Measurements from ENCODE around the gene LDHD.

The LDHD gene

DNA sequence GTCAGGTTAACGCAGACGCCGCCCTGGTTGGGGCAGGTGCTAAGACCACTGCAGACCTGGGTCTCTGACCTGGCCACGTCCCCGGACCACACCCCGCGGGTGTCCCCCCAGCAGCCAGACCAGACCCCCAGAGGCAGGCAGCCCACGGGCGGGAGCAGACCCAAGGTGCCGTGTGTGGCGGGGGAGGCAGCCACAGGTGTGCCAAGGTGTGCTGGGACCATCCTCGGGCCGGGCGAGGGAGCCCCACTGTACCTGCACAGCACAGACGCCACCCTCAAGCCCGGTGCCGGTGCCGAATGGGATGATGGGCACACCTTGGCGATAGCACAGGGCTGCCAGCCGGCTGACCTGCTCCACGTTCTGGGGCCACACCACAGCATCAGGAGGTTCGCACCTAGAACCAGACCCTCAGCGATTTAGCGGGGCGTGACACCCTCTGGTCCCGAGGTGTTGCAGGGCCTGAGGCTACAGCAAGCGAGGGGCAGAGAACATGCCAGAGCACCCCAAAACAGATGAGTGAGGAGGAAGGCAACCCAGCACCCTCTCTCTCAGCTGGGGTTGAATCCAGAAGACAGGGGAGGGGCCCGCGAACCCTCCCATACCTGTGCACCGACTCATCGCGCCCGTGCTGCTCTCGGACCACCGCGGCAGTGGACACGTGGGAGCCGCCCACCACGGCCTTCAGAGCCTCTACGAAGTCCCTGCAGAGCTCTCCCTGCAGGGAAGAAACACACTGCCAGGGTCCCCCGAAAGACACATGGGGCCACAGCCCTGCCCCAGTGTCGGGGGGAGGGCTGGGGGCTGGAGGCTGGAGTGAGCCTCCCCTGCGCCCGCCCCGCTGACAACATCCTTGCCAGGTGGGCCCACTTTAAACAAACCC is 1.4 kb downstream of the LDHD start:
- DNase-seq (ENCODE audit: low read depth in 2 of 2): no peak

DNA sequence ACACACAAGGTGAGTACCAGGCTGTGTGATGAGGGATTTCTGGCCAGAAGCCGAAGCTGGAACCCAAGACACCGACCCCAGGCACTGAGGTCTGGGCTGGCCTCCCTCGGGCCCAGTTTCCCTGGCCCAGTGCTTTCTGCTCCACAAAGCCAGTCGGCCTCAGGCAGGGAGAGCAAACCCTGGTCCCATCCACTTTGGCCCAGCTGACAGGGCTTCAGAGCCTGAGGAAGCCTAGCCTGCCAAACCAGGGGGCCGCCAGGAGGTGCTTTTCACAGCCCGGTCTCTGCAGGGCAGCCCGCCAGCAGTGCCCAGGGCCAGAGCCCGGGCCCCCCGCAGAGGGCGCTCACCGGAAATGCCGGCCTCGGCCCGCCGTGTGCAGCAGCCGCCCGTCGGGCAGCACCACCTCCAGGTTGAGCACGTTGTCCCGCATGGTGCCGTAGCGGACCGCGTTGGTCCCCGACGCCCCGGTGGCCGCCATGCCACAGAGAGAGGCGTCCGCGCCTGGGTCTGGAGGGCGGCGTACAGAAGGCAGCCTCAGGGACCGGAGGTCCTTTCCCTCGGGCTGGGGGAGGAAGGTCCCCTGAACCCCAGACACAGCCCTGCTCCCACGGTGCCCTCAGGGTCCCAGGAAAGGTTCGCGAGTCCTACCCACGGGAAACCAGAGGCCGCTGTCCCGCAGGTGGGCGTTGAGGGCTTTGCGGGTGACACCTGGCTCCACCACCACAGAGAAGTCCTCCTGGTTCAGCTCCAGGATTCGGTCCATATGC is 2.2 kb downstream of the LDHD start:
- DNase-seq (ENCODE audit: low read depth in 2 of 2): no peak

DNA sequence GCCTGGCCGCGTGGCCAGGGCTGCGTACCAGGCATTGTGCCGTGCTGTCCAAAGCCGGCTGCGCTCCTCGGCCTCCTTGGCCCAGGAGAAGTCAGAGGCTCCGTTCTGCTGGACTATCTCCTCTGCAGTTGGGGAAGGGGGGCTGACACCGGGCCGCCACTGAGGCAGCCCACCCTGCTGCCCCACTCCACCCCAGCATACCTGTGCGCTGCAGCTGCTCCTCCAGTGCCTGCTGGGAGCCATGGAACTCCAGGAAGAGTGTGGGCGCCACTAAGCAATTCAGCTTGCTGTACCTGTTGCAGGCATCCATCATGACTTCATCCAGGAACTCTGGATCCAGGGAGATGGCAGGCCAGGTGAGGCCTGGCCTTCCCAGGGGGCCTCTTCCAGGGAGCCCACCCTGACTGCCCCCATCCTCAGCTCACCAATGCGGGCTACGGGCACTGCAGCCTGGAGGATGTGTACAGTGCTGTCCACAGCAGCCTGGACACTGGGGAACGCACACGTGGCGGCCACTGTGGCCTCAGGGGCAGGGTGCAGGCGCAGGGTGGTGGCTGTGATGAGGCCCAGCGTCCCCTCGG is 2.9 kb downstream of the LDHD start:
- DNase-seq (ENCODE audit: low read depth in 2 of 2): no peak

DNA sequence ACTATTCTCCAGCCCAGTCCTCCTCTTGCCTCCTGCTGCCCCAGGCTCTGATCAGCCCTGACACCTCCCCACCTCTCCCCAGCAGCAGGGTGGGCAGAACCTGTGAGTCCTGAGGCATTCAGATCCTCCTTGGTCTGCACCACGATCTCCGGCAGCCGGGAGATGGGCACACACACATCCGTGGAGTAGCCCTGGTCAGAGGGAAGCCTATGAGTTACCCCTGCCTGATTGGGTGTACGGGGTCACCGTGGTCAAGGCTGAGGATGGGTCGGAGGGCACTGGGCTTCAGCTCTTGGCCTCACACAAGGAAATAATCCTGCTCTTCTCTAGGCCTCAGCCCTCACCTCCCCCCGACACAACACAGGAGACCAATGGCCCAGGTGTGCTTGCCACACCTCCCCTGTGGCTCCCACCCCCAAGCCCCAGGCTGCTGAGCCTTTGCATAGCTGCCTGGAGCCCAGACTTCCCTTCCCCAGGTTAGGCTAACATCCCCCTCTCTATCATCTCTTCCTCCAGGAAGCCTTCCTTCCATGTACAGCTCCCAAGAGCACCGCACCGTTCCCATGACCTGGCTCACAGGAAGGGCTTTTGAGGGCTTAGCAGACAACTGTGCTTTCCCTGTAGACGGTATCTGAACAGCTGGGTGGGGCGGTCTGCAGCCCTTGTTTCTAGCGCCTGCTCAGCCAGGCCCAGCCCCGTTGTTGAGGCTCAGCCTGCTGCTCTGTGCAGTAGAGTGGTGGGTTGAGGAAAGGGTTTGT is 3.7 kb downstream of the LDHD start:
- no peak for DNase-seq (ENCODE audit: low read depth in 2 of 2)

DNA sequence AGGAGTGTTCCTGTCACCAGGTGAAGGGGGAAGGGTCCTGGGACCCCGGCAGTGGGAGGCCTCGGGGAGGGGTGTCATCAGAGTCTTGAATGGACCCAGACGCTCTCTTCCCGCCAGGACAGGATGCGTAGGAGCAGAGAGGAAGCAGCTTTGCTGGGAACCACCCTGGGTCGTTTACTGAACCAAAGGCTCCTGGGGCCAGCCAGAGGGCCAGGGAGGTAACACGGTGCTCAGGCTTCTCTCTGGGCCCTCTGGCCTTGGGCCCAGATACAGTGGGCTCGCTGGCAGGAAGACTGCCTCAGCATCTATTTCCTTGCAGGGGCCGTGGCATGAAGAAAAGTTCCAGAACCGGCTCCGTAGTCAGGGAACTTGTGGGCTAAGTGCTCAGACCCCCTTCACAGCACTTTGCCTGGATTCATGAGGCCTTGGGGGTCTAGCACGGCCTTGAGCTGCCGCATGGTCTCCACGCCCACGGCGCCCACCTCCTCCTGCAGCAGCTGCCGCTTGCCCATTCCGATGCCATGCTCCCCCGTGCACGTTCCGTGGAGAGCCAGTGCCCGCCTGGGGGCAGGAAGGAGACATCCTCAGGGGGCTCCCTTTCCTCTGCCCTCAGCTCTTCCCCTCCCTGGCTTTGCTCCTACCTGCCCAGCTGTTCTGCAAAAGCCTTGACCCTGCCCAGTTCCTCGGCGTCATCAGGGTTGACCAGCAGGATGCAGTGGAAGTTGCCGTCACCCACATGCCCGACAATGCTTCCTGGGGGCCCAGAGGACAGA is 4.4 kb downstream of the LDHD start:
- no peak for DNase-seq (ENCODE audit: low read depth in 2 of 2)

DNA sequence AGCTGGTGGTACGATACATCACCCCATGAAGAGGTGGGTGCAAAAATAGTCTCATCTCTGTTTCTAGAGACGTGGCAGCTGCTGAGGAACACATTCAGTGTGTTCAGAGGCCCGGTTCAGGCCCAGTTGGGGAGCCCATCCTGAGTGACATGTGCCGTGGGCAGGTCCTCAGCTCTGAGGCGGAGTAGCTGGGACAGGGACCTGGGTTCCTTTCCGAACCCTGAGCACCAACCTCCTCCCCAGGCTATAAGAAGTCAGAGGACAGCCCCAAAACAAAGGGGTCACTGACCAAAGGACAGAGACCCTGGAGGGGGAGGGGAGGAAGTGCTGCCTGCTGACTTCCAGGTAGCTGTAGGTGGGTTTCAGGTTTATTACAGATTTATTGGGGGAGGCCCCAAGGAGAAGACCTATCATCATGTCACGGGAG is 5.1 kb downstream of the LDHD start:
- no peak for DNase-seq (ENCODE audit: low read depth in 2 of 2)

DNA sequence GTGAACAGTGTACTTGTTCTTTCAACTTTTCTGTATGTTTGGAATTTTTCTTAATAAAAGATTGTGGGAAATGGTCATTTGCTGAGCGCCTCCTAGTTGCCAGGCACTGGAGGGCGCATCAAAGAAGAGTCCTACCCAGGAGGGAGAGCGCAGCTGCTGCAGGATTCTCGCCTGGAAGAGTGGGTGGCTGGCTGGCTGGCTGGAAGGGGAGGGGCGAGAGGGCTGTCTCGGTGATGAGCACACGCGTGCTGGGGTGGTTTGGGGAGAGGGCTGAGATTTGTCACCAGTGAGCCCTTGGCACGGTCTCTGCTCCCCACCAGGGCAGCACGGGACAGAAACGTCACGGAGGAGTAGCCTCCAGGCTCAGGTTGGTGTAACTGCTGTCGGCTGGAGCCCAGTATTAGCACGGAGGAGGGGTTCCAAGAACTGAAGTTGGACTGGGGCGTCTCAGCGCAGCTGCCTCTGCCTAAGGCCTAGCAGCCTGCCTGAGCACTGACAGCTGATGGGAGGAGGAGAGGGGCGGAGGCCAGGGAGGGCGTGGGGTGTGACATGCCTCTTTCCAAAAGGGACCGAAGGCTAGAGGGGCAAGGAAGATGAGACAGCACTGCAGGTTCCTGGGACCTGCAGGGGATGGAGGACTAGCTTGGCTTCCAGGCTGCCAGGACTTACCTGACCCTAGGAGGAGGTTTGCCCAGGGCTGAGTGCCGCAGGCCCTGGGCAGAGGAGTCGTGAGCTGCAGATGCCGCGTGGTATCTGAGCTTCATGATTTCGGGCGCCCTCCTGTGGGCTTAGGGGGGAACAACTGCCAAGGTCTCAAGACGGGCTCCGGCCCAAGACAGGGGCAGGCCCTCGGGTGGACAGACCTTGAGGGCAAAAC is 5.7 kb downstream of the LDHD start:
- DNase-seq (ENCODE audit: low read depth in 2 of 2): peak; percentile 65 to 73

DNA sequence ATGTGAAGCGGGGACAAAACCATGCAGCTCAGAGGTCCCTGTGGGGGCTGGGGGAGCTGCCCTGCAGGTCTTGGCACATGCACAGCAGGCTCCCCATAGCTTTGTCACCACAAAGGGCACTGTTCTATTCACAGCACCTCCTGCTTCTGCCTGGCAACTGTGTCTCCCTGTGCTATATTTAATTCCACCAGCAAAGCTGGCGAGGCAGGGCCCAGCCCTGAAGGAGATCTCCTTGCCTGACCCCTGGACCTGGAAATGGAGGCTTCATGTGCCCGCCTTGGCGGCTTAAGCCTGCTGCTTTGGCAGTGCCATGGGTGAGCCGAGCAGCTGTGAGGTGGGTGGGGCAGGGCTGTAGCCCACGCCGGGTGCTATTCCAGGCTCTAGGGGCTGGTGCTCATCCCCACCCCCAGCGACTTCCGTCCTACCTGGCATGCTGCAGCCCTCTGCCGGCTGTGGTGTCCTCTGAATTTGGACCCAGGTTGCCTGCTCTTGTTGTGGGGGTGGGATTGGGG is 6.8 kb downstream of the LDHD start:
- DNase-seq (ENCODE audit: low read depth in 2 of 2): no peak

DNA sequence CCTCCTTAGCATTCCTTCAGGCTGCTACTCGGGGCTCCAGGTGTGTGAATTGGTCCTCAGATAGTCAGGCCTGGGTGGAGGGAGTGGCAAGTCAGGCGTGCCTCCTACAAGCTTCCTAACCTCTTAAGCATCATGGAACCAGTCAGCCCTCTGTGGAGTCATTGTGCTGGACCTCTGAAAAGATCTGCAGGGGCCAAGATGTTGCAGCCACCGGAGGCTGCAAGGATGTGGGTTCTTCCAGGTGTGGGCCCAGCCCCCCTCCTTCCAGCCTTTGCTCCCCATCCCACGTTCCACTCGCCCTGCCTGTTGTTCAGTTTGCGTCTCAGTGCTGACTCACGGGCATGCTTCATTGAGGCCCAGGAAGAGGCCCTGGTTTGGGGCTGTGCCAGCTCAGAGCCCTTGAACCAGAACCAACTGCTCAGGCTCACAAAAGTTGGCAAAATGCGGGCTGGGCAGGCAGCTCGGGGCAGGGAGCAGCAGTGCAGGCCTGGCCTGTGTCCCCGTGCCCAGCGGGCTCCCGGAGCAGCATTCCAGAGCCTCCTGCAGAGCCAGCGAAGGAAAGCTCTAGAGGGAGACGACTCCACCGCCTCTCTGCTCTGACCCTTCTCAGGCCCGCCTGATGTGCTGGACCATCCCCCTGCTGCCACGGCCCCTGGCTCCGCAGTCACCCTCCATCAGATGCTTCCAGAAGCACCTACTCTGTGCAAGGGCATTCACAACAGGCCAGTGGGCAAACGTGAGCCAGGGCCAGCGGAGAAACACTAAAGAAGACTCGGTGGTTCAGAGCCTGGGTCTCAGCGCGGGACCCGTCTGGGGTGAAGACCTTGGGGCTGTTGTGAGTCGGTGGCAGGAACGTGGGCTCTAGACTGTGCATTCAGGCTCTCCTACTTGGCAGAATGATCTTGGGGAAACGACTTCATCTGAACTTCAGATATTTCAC is 7.5 kb downstream of the LDHD start:
- DNase-seq (ENCODE audit: low read depth in 2 of 2): peak; percentile 53 to 73

DNA sequence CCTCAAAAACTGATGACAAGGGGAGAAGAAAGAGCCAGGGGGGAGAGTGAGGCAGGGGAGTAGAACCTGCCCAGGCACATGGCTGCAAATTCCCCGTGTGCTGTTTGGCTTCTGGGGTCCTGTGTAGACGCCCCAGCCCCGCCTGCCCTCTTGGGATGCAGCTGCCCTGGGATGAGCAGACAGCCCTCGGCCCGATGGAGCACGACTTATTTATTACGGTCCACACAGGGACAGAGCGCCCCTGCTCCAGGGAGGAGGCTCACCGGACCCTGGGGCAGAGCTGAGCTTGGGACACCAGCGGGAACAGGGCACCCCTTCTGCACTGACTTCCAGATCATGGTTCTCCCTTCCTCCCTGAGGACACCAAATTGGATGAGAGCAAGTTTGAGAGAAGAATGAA is 9.1 kb downstream of the LDHD start:
- DNase-seq (ENCODE audit: low read depth in 2 of 2): no peak

DNA sequence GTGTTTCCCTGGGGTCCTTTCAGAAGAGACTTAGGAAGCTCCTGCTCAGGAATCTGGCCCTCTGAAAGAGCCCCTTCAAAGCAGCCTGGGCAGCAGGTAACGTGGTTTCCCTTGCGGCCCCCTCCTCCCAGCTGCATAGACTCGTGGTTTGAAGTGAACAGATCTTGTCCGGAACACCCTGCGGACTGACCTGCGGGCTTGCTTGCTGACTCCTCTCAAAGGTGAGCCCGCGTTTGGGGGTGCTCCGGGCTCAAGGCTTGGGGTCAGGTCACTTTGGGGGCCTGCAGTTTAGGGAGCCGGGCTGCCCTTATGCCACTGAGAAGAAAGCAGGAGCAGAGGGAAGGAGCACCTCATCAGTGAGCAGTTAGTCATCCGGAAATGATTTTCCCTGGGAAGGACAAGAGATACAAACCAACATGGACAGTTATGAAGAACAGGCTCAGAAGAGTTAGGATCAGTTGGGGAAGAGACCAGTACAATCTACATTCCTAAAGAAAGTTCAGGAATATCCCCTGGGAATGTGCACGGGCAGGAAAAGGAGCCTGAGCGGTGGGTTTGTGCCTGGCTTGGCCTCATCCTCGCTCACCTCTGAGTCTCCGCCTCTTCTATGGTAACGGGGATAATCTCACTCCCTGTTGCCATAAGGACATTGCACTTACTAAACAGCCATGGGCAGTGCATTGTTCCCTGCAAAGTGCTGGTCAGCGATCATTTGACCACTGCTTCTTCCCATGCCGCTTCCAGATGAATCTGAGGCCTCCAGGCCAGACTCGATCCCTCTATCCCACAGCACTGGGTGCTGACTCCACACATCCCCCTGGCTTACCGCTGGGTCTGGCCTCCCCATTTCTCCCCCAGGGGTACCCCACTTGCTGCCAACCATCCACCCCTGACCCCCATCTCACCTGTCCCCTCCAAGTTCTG is 10.0 kb downstream of the LDHD start:
- DNase-seq (ENCODE audit: low read depth in 2 of 2): no peak

DNA sequence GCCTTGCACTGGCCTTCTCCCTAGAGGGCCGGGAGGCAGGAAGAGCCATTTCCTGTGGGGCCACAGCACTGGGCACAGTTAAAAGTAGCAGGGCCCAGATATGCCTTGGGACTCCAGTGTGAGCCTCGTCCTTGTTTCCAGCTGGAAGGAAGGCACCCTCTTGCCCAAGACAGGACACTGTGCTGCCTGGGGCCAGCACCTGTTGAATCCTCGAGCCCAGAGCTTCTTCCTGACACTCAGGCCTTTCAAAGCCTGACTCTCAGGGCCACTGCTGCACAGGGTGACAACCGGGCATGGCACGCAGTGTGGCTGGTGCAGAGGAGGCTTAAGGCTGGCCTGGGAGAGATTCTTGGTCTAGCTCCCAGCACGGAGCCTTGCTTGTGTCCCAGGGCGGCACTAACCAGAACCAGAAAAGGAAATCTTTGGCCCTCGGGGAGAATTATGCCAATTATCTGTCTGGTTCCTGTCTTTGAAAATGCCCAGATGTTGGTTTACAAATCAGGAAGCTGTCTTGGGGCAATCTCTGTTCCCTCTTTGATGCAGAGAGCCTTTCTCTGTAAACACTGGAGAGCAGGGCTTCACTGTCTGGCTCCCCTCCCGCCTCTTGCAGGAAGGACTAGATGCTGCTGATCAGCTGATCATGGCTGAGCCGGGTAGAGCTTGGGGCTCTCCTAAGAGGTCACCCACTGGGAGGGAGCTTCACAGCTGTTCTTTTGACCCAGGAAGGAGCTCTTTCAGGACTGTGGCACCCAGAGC is 11.1 kb downstream of the LDHD start:
- no peak for DNase-seq (ENCODE audit: low read depth in 2 of 2)

DNA sequence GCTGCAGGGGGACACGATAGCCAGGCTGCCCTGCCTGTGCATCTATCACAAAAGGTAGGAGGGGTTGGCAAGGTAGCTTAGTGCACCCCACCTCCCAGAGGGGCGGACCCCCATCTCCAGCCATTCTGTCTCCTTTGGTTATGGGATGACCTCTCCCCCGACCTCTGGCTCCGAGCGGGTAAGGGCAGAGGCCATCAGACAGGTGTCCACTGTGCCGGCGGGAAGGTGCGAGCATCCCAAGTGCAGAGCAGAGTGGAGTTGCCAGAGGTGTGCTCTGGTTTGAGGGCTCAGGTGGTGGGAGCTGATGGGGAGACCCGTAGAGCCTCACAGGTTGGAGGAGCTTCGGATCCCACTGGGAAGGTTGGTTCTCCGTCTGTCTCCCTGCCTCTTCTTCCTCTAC is 11.7 kb downstream of the LDHD start:
- DNase-seq (ENCODE audit: low read depth in 2 of 2): no peak

DNA sequence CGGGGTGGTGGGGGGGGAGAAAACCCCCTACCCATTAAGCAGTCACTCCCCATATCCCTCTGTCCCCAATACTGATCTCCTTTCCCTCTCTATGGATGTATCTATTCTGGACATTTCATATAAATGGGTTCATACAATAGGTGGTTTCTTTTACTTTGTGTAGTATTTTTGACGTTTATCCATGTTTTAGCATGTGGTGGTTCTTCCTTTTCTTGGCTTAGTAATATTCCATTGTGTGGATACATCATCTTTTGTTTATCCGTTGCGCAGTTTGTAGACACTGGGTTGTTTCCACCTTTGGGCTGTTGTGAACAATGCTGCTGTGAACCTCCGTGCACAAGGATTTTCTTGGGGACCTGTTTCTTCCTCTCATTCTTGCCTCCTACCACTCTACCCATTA is 12.6 kb downstream of the LDHD start:
- DNase-seq (ENCODE audit: low read depth in 2 of 2): no peak

DNA sequence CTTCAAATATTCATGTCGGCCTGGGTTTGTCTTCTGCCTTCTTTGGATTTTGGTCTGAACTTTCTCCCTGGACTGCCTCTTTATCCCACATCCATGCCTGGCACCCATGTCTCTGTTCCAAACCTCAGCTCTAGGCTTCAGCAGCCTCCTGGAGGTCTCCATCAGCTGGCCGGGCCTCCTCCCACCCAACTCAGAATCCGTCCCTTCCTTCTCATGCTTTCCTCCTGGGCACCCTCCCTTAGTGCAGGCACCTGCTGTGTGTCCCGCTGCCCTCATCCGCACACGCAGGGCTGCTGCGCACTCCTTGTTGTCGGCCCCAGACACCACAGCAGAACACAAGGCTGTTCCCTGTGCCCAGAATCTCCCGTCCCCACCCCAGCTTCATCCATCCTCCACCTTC is 14.0 kb downstream of the LDHD start:
- DNase-seq (ENCODE audit: low read depth in 2 of 2): no peak

DNA sequence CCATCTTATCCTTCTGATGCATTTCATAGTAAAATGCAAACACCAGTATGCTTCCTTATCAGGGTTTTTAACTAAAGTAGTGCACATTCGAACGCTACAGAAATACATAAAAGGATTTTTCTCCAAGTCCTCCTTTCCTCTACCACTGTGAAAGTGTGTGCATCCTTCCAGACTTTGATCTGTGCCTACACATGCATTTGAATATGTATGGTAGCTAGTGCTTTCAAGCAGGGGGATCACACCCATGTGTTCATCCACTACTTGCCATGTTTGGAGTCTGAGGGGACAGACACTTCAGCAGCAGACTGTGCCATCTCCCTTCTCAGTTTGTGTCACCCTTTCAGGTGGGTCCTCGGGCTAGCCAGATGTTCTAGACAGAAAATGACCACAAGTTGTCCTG is 14.9 kb downstream of the LDHD start:
- no peak for DNase-seq (ENCODE audit: low read depth in 2 of 2)

DNA sequence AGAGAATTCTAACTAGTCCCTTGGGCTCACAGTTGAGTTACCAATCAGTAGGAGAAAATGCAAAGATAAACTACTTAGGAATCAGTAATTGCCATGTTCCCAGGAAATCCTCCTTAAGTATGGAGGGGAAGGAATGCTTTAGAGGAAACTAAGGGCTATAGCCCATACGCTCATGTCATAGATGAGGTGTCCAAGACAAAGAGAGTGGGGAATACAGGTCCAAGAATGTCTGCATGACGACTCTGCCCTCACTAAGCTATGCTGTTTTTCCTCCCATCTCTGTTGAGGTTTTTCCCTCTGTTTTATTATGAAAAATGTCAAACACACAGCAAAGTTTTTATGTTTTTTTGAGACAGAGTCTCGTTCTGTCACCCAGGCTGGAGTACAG is 16.0 kb downstream of the LDHD start:
- no peak for DNase-seq (ENCODE audit: low read depth in 2 of 2)
